Adrenal gland (tissue), 5 donors: ENCODE results near the gene KCTD20.

Experiments used
- POLR2A ChIP-seq, 2 donors: fragments of 450-650 bp; IDR thresholded peaks; one replicate each; pipeline ENCODE4 v1.6.1; 2017; ENCODE audit warnings: antibody characterized with exemption in 2 of 2, mild to moderate bottlenecking in 2 of 2, moderate library complexity in 1 of 2
- TF ChIP-seq, protein P1 (sequence below), 6 experiments: fragments of 450-650 bp in 4 of 6; fragments of 200-600 bp in 2 of 6; sonication (generic) in 1 of 6; IDR thresholded peaks; 1 replicate in 5 of 6; 2 replicates in 1 of 6; pipeline versions ENCODE4 v1.5.1 to v1.8.0; 2016 to 2021; ENCODE audit warnings: antibody characterized with exemption in 6 of 6, mild to moderate bottlenecking in 2 of 6, moderate library complexity in 1 of 6
- donor health status: DM: no; HTN: no; CAD: no.

GRCh38 chr6:36523451-36523850 lies 80.7 kb downstream of the KCTD20 start:
- TF ChIP-seq, protein P1, sequence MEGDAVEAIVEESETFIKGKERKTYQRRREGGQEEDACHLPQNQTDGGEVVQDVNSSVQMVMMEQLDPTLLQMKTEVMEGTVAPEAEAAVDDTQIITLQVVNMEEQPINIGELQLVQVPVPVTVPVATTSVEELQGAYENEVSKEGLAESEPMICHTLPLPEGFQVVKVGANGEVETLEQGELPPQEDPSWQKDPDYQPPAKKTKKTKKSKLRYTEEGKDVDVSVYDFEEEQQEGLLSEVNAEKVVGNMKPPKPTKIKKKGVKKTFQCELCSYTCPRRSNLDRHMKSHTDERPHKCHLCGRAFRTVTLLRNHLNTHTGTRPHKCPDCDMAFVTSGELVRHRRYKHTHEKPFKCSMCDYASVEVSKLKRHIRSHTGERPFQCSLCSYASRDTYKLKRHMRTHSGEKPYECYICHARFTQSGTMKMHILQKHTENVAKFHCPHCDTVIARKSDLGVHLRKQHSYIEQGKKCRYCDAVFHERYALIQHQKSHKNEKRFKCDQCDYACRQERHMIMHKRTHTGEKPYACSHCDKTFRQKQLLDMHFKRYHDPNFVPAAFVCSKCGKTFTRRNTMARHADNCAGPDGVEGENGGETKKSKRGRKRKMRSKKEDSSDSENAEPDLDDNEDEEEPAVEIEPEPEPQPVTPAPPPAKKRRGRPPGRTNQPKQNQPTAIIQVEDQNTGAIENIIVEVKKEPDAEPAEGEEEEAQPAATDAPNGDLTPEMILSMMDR (IDR thresholded peaks at IDR 0.05) = no peak
- no peak for TF ChIP-seq POLR2A (IDR thresholded peaks at IDR 0.05)
